ENCODE results near the gene AKAP12. TPM values are rescaled to one million over a fixed set of nuclear protein-coding genes. Genes with fewer than 3 reads are reported as not detected.

Gene AKAP12
- polyA plus RNA-seq, 1 experiment: 27.7 TPM

DNA sequence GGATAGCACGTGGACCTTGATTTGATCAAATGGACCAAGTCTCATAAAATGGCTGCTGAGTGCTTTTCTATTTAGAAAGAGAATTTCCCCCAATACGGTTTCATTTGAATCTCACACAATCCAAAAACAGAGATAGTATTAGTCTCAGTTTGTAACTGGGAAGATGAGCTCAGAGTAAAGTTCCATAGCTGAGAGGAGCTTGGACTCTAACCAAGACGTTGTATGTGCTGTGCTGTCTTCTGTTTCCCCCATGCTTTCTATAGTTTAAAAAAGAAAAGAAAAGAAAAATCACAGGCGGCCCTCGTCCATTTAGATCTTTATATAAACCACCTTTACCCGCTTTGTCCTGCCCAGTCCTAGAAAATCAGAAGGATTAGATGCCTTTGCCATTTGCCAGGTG is 58.1 kb downstream of the AKAP12 start:
- TF ChIP-seq, protein P1, sequence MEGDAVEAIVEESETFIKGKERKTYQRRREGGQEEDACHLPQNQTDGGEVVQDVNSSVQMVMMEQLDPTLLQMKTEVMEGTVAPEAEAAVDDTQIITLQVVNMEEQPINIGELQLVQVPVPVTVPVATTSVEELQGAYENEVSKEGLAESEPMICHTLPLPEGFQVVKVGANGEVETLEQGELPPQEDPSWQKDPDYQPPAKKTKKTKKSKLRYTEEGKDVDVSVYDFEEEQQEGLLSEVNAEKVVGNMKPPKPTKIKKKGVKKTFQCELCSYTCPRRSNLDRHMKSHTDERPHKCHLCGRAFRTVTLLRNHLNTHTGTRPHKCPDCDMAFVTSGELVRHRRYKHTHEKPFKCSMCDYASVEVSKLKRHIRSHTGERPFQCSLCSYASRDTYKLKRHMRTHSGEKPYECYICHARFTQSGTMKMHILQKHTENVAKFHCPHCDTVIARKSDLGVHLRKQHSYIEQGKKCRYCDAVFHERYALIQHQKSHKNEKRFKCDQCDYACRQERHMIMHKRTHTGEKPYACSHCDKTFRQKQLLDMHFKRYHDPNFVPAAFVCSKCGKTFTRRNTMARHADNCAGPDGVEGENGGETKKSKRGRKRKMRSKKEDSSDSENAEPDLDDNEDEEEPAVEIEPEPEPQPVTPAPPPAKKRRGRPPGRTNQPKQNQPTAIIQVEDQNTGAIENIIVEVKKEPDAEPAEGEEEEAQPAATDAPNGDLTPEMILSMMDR (IDR thresholded peaks at IDR 0.05; ENCODE audit: insufficient read depth, low read depth, low read length): no peak
- CTCF ChIA-PET: interaction anchor here (0.8 to 1.0 kb wide), 2 partner anchors 31 to 310 kb away, joined by 3 to 5 read pairs; no protein-coding TSS in a partner anchor
- POLR2A ChIA-PET: no interaction called here
- no peaks in the 10 kb centered on the region for H3K36me3 ChIP-seq (ENCODE audit: control insufficient read depth, insufficient read depth, low read length)
- no peaks in the 10 kb centered on the region for H3K27me3 ChIP-seq (ENCODE audit: control insufficient read depth, insufficient read depth, low read length)
- H3K4me3 ChIP-seq (ENCODE audit: low read depth, low read length): no peak overlapping the region
- DNase-seq (ENCODE audit: low read depth): no peak

DNA sequence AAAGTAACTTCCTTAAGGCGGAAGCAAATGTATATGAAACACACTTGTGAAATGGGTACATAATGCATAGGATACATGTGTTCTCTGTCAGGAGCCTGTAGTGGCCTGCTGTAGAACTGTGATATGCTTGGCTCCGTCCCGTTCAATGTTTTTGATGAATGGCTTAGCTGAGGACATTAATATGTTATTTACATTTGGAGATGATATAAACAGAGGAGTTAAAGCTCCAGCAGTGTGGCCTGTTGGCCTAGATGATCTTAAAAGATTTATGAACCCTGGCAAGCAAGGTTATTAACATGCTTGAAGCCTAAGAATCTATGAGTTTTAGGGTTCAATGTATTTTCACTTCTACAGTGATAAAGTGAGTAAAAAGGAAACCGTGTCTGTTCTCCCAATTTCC is 59.2 kb downstream of the AKAP12 start:
- DNase-seq (ENCODE audit: low read depth): no peak
- ChIA-PET POLR2A (no interaction called here), CTCF (interaction anchor here (1.0 kb wide), 1 partner anchor 25 kb away, joined by 3 read pairs; no protein-coding TSS in a partner anchor)
- no peak overlapping the region for H3K4me3 ChIP-seq (ENCODE audit: low read depth, low read length)
- H3K27me3 ChIP-seq (ENCODE audit: control insufficient read depth, insufficient read depth, low read length): no peaks in the 10 kb centered on the region
- no peaks in the 10 kb centered on the region for H3K36me3 ChIP-seq (ENCODE audit: control insufficient read depth, insufficient read depth, low read length)
- TF ChIP-seq, protein P1 (IDR thresholded peaks at IDR 0.05; ENCODE audit: insufficient read depth, low read depth, low read length): no peak

DNA sequence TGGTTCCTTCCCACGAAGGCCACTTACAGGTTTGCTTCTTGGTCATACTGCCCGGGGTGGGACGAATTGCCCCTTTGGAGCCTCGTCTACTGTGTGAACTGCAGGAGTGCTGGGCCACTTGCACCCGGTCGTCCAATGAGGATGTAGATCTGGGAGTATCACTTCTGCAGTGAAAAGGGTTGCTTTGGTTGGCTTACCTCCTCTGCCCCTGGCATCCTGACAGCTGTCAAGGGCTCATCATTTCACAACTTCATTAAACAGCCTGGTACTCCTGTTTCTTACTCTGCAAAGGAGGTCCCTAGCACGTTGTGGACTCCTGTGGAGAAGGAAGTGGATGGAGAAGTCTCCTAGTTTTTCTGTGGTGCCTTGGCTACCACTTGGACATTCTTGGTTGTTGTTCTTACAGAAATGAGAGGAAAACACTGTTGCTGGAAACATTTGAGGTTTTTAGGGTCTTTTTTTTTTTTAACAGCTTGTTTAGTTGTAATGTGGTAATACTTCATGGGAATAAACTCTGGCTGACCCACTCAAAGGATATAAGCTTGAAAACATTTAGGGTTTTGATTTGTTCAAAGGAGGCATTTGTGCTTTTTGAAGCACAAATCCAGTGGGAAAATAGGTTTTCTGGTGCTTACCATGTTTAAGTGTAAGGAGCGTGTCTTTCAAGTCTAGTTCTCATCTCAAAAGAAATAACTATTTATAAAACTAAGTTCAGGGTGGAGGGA is 60.7 kb downstream of the AKAP12 start:
- TF ChIP-seq, protein P1 (IDR thresholded peaks at IDR 0.05; ENCODE audit: insufficient read depth, low read depth, low read length): no peak
- DNase-seq (ENCODE audit: low read depth): no peak
- CTCF ChIA-PET: interaction anchor here (0.6 to 0.9 kb wide), 2 partner anchors 17 to 40 kb away, joined by 3 read pairs; no protein-coding TSS in a partner anchor
- Histone ChIP-seq H3K4me3 (ENCODE audit: low read depth, low read length) (no peak overlapping the region), H3K27me3 (ENCODE audit: control insufficient read depth, insufficient read depth, low read length) (no peaks in the 10 kb centered on the region), H3K36me3 (ENCODE audit: control insufficient read depth, insufficient read depth, low read length) (no peaks in the 10 kb centered on the region)
- POLR2A ChIA-PET: no interaction called here

DNA sequence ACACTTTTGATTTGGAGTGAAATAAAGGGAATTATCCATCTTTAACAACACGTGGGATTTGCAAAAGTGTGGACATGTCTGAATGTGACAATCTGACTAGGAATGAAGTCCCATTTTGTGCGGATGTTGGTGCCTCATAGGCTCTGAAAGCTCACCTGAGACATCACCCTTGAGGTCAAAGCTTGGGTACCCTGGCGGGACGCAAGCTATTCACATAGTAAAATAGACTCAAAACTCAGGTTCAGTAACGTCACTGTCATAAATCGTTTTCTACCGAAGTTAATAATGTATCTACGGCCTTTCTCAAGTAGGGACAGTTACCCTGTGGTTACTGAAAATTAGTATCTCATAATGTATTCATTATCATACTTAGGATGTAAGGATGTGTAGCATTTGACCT is 61.8 kb downstream of the AKAP12 start:
- POLR2A ChIA-PET: no interaction called here

DNA sequence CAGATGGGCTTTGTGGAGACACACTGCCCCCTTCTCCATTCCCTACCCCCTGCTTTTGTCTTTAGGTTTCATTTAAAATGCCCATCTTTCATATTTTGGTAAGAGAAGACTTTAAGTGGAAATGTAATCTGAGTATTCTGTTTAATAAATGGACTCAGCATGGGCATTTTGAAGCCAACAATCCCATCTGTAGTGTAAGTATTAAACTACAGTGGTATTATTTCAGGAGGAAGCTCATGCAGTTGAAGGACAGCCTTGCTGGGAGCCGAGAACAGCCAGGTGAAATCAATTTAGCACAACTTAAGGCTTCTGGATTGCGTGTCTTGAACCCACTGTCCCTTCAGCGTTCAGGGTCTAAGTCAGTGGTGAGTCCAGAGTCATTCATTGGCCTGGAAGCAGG is 63.5 kb downstream of the AKAP12 start:
- H3K36me3 ChIP-seq (ENCODE audit: control insufficient read depth, insufficient read depth, low read length): no peaks in the 10 kb centered on the region; the same call in 1 of the 2 replicates
- POLR2A ChIA-PET: no interaction called here
- TF ChIP-seq, protein P1 (IDR thresholded peaks at IDR 0.05; ENCODE audit: insufficient read depth, low read depth, low read length): no peak
- no peak overlapping the region for H3K4me3 ChIP-seq (ENCODE audit: low read depth, low read length)
- CTCF ChIA-PET: no interaction called here
- no peaks in the 10 kb centered on the region for H3K27me3 ChIP-seq (ENCODE audit: control insufficient read depth, insufficient read depth, low read length)
- DNase-seq (ENCODE audit: low read depth): no peak

More for the DNA sequence above, 61.8 kb downstream of the AKAP12 start:
- H3K36me3 ChIP-seq (ENCODE audit: control insufficient read depth, insufficient read depth, low read length): no peaks in the 10 kb centered on the region; the same call in 1 of the 2 replicates
- H3K4me3 ChIP-seq (ENCODE audit: low read depth, low read length): no peak overlapping the region
- TF ChIP-seq, protein P1 (IDR thresholded peaks at IDR 0.05; ENCODE audit: insufficient read depth, low read depth, low read length): no peak
- CTCF ChIA-PET: no interaction called here
- no peak for DNase-seq (ENCODE audit: low read depth)
- H3K27me3 ChIP-seq (ENCODE audit: control insufficient read depth, insufficient read depth, low read length): no peaks in the 10 kb centered on the region

Data from BJ (cell line).